Measurements from ENCODE around the gene SVOPL.

GRCh38 chr7:138618933-138619332 is 82.2 kb downstream of the SVOPL start:
- TF ChIP-seq KLF10 (CRISPR knock-in tag; IDR thresholded peaks at IDR 0.05) (no peak), FOXJ3 (CRISPR knock-in tag; IDR thresholded peaks at IDR 0.05) (no peak), ZNF232 (CRISPR knock-in tag; IDR thresholded peaks at IDR 0.05) (no peak), HMG20B (CRISPR knock-in tag; IDR thresholded peaks at IDR 0.05) (no peak), RCOR1 (IDR thresholded peaks at IDR 0.05; ENCODE audit: borderline replicate concordance in 1 of 2, low read depth in 2 of 2, low read length in 2 of 2) (no peak), SIRT6 (IDR thresholded peaks at IDR 0.05; ENCODE audit: low read depth, low read length) (no peak), CEBPB (tag; IDR thresholded peaks at IDR 0.05) (no peak), CTCF (IDR thresholded peaks at IDR 0.05 in 2 of 3, conservative IDR thresholded peaks at IDR 0.05 in 1 of 3; ENCODE audit: insufficient read depth in 2 of 3, low read depth in 1 of 3, low read length in 3 of 3) (no peak), SRF (CRISPR knock-in tag; IDR thresholded peaks at IDR 0.05) (no peak), POLR2A (conservative IDR thresholded peaks at IDR 0.05) (no peak), ATF6 (CRISPR knock-in tag; IDR thresholded peaks at IDR 0.05) (no peak), SMARCE1 (IDR thresholded peaks at IDR 0.05) (no peak)
- TF ChIP-seq, protein P1, sequence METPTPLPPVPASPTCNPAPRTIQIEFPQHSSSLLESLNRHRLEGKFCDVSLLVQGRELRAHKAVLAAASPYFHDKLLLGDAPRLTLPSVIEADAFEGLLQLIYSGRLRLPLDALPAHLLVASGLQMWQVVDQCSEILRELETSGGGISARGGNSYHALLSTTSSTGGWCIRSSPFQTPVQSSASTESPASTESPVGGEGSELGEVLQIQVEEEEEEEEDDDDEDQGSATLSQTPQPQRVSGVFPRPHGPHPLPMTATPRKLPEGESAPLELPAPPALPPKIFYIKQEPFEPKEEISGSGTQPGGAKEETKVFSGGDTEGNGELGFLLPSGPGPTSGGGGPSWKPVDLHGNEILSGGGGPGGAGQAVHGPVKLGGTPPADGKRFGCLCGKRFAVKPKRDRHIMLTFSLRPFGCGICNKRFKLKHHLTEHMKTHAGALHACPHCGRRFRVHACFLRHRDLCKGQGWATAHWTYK (CRISPR knock-in tag; IDR thresholded peaks at IDR 0.05) = no peak

All from K562 (cell line).